Fibroblast of villous mesenchyme (primary cell): ENCODE data around the gene GFOD1. TPM values are rescaled to one million over a fixed set of nuclear protein-coding genes. Genes with fewer than 3 reads are reported as not detected.
A peak's percentile ranks its signal among the peaks of the same experiment; 100 is the strongest.

Experiments
- DNase-seq: peaks from one replicate; pipeline ENCODE4 v3.0.0-alpha.2; 2010; ENCODE audit warnings: low read depth
- H3K4me3 ChIP-seq: 2 replicates; pipeline ENCODE4 v1.5.1; 2011; ENCODE audit warnings: low read depth, mild to moderate bottlenecking, low read length
- total RNA-seq: library from RNA; depleted of rRNA; stranded (reverse); fragments of >200 nt; gene quantifications from 2 replicates; pipeline ENCODE4 v1.2.3, GENCODE V29; 2012
- TF ChIP-seq, protein P1 (sequence below): IDR thresholded peaks from 2 replicates; pipeline ENCODE4 v1.5.1; 2012; ENCODE audit warnings: low read depth, mild to moderate bottlenecking, low read length; ENCODE audit not compliant: insufficient read depth

The GFOD1 gene
- total RNA-seq, 1 donor: 4.7 TPM

DNA sequence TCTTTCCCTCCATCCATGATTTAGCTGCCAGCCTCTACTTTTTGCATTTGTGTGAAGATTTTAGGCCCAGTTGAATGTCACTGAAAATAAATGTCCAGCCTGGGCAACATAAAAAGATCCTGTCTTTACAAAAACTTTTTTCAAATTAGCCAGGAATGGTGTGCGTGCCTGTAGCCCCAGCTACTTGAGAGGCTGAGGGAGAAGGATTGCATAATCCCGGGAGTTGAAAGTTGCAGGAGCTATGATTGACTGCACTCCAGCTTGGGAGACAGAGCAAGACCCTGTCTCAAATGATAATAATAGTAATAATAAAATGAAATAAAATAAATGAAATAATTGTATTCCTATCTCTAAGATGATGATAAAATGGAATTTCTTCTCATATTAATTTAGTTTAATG, 5.0 kb upstream of the GFOD1 start:
- TF ChIP-seq, protein P1, sequence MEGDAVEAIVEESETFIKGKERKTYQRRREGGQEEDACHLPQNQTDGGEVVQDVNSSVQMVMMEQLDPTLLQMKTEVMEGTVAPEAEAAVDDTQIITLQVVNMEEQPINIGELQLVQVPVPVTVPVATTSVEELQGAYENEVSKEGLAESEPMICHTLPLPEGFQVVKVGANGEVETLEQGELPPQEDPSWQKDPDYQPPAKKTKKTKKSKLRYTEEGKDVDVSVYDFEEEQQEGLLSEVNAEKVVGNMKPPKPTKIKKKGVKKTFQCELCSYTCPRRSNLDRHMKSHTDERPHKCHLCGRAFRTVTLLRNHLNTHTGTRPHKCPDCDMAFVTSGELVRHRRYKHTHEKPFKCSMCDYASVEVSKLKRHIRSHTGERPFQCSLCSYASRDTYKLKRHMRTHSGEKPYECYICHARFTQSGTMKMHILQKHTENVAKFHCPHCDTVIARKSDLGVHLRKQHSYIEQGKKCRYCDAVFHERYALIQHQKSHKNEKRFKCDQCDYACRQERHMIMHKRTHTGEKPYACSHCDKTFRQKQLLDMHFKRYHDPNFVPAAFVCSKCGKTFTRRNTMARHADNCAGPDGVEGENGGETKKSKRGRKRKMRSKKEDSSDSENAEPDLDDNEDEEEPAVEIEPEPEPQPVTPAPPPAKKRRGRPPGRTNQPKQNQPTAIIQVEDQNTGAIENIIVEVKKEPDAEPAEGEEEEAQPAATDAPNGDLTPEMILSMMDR: no peak
- H3K4me3 ChIP-seq: no peak overlapping the region
- no peak for DNase-seq

DNA sequence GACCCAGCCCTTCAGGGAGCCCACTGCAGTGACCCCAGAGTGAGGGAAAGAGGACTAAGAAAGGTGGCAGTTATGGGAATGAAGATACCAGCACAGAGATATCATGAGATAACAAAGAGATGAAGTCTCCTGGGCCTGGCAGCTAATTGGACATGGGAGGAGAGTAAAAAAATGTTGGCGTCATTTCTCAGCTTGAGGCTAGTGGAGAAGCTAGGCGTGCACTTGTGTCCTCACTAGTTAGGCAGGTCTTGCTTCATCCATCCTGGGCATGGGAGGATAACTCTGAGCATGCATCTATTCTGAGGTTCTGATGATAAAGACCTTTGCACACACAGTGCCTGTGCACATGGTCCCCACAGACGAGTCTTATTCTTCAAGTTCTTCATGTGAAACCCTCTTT, 4.1 kb upstream of the GFOD1 start:
- DNase-seq: no peak
- TF ChIP-seq, protein P1: no peak
- H3K4me3 ChIP-seq: no peak overlapping the region

DNA sequence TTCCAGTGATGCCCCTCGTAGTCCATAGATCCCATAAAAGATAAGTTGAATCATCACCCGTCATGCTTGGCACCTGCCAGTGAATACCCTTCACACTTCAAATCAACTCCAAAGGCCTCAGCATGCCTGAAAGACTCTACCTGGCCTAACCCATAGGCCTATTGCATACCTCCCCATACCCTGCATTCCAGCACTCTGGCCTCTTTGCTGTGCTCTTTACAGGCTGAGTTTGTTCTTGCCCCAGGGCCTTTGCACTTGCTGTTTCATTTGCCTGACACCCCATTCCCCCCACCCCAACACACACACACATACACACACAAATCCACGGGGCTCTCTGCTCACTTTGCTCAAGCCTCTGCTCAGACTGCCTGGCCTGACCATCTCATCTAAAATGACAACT, 3.0 kb upstream of the GFOD1 start:
- no peak overlapping the region for H3K4me3 ChIP-seq
- TF ChIP-seq, protein P1: no peak
- DNase-seq: no peak

DNA sequence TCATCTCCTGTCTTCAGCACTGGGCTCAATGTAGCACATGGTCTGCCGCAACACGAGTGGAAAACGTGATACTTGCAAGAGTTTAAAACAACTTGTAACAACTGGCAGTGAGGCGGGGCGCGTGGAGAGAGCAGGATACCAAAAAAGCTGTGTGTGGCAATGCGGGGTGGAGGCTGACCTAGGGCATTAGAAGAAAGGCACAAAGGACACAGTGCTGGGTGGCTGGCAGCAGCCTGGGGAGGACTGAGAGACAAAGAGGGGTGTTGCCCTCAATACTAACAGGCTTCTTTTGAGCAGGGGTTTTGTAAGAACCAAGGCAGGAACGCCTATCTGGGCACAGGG, 1.5 kb upstream of the GFOD1 start:
- no peak for DNase-seq
- TF ChIP-seq, protein P1: no peak

DNA sequence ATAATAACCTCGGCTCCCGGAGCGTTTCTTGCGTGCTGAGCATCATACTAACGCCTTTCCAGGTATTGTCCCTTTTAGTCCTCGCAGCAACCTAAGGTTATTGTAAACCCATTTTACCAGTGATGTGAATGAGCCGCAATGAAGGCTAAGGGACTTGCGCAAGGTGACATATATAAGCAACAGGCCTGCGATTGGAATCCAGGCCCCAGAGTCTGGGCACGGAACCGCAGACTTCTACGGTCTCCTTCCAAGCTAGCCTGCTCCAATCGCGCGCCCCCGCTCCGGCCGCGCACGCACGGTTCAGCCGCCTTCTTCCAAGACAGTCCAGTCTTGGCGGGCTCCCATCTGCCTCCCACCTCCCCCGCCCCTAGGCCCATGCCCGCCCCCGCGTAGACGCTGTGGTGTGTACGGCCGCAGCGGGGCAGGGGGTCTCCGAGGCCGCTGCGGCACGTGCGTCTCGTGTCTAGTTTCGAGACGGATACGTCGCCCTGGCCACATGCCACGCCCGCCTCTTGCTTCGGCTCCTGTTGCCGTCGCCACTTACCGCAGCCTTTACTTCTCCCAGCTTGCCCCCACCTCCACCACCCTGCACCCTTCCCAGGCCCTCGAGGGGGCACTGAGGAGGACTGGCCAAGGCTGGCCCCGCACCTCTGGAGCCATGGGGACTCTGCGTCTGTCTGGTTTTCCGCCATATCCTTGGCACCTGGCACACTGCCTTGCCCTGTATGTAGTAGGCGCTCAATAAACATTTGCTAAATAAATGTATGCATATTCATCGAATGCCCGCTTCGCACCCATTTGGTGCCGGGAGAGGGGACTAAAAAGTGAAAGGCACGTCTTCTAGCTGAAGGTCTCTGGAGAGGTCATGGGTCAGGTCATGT, 855 bp upstream of the GFOD1 start:
- DNase-seq: peak; percentile 68
- TF ChIP-seq, protein P1: no peak
- peak overlapping the region; percentile 67 for H3K4me3 ChIP-seq

More for the DNA sequence above, 1.5 kb upstream of the GFOD1 start:
- H3K4me3 ChIP-seq: no peak overlapping the region

DNA sequence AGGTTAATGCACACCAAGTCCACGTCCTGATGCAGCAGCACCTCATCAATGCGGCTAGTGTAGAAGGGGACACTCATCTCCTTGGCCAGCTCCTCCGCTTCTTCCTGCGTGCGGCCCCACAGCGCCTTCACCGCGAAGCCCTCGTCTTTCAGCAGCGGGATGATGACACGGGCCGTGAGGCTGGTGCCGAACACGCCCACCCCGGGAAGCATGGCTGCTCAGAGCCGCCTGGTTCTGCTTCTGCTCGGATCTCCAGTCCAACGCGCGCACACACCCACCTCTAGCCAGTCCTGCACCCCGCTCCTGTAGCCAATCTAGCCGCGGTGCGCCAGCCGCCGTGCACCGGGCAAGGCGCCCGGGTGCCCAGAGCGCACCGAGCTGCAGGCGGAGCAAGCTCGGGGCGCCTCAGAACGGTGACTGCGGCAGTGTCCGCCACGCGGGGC, 700 bp downstream of the GFOD1 start:
- DNase-seq: peak; percentile 65
- TF ChIP-seq, protein P1: no peak
- peak overlapping the region; percentile 82 for H3K4me3 ChIP-seq
